ENCODE measurements around the gene IL17B.
A peak's percentile ranks its signal among the peaks of the same experiment; 100 is the strongest.

IL17B gene

DNA sequence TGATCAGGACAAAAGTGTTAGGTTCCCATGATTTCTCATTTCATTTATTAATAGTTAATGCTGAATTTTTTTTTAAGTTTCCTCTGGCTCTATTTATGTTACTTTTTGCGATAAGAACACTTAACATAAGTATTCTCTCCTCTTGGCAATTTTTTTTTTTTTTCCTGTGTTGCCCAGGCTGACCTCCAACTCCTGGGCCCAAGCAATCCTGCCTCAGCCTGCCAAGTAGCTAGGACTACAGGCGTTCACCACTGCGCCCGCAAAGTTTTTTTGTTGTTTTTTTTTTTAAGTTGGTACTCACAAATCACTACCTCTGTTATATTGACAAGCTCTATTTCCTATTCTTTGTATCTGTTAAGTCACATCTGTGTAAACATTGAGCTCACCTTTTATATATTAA is 26.9 kb downstream of the IL17B start:
- Histone ChIP-seq H3K9me3 (no peaks in the 10 kb centered on the region), H3K36me3 (peaks cover 69% of the 10 kb centered on the region), H3K27me3 (no peaks in the 10 kb centered on the region), H3K4me3 (ENCODE audit: low read depth, low read length) (no peak overlapping the region), H3K4me1 (no peaks in the 10 kb centered on the region)
- TF ChIP-seq, protein P1, sequence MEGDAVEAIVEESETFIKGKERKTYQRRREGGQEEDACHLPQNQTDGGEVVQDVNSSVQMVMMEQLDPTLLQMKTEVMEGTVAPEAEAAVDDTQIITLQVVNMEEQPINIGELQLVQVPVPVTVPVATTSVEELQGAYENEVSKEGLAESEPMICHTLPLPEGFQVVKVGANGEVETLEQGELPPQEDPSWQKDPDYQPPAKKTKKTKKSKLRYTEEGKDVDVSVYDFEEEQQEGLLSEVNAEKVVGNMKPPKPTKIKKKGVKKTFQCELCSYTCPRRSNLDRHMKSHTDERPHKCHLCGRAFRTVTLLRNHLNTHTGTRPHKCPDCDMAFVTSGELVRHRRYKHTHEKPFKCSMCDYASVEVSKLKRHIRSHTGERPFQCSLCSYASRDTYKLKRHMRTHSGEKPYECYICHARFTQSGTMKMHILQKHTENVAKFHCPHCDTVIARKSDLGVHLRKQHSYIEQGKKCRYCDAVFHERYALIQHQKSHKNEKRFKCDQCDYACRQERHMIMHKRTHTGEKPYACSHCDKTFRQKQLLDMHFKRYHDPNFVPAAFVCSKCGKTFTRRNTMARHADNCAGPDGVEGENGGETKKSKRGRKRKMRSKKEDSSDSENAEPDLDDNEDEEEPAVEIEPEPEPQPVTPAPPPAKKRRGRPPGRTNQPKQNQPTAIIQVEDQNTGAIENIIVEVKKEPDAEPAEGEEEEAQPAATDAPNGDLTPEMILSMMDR (IDR thresholded peaks at IDR 0.05; ENCODE audit: low read depth, low read length): no peak
- DNase-seq: no peak

DNA sequence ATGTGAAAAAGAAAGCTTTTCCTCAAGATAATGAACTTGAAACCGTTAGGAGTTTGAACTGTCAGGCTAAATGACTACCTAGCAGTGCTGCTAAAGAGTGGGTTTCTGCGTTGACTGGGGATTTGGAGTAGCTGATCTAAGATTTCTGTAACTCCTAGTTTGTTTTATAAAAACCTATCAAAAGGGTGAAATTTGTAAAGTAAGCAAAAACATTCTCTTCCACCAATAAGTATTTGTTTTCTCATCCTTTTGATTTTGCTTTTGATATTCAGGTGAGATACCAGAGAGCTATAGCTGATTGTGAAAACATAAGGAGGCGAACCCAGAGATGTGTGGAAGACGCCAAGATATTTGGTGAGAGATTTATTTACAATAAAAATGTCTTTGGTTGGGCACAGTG is 29.7 kb downstream of the IL17B start:
- no peaks in the 10 kb centered on the region for H3K9me3 ChIP-seq
- no peaks in the 10 kb centered on the region for H3K27me3 ChIP-seq
- no peak for DNase-seq
- H3K4me1 ChIP-seq: no peaks in the 10 kb centered on the region
- TF ChIP-seq, protein P1 (IDR thresholded peaks at IDR 0.05; ENCODE audit: low read depth, low read length): no peak
- peaks cover 66% of the 10 kb centered on the region for H3K36me3 ChIP-seq
- no peak overlapping the region for H3K4me3 ChIP-seq (ENCODE audit: low read depth, low read length)

DNA sequence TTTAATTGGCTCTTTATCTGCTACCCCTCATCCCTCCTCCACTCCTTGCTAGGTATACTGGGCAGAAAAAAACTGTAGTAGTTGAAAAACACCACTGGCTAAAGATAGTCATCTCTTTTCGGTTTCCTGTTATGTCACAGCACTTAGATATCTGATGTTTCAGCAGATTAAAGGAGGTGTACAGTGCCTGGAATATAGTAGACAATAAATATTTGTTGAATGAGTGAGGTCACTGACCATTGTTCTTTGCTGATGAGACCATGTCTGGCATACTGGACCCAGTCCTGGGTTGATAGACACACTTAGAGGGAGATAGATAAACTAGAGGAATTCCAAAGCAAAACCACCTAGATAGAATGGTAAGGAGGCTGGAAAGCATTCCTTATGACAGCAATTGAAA is 30.6 kb downstream of the IL17B start:
- Histone ChIP-seq H3K36me3 (peaks cover 60% of the 10 kb centered on the region), H3K4me1 (no peaks in the 10 kb centered on the region), H3K4me3 (ENCODE audit: low read depth, low read length) (no peak overlapping the region), H3K27me3 (no peaks in the 10 kb centered on the region), H3K9me3 (no peaks in the 10 kb centered on the region)
- no peak for DNase-seq
- TF ChIP-seq, protein P1 (IDR thresholded peaks at IDR 0.05; ENCODE audit: low read depth, low read length): no peak

DNA sequence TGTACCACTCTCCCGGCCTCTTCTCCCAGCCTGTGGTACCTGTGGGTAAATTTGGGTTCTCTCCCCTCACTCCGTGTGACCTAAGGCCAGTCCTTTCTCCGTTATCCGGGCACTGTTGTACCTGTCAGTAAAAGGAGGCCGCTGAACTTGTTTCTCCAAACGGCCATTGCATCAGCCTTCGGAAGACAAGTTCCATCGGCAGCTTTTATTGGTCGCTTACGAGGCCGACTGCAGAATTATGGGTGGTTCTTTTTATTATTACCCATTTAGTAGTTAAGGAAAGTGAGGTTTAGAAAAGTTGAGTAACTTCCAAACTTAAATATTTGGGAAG is 33.2 kb downstream of the IL17B start:
- no peaks in the 10 kb centered on the region for H3K9me3 ChIP-seq
- peak overlapping the region; percentile 99 for H3K4me3 ChIP-seq (ENCODE audit: low read depth, low read length)
- no peak for DNase-seq
- TF ChIP-seq, protein P1 (IDR thresholded peaks at IDR 0.05; ENCODE audit: low read depth, low read length): no peak
- no peaks in the 10 kb centered on the region for H3K4me1 ChIP-seq
- no peaks in the 10 kb centered on the region for H3K27me3 ChIP-seq
- H3K36me3 ChIP-seq: peaks cover 40% of the 10 kb centered on the region

DNA sequence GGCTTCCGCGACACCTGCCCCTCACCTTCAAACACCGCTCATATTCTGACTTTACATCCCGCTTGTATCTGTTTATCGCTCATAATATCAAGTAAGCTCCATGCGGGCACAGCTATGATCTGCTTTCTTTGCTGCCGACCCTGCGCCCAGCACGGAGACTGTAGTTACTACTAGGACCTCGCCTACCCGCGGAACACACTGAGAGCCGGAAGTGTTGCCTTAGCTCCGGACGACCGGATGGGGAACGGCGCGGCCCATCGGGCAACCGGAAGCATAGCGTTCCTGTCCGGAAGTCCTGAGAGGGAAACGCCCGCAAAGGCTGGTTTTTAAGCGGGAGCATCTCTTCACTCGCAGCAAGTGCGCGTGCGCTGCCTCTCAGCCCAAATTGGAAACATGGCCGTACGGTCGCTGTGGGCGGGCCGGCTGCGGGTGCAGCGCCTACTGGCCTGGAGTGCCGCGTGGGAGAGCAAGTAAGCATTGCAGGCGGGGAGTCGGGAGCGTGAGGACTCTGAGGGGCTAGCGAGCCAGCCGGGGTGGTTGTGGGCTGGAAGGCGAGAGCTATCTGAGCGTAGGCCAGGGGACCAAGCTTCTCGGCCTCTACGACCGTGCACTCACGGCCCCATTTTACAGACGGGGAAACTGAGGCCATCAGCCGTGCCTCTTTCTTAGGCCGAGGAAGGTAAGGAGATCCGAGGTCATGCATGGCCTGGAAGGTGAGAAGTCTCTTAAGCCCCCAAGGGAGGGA is 33.8 kb downstream of the IL17B start, which contains the start of gene GRPEL2:
TSS of gene GRPEL2 (plus strand) at position 353 of the 745 bp plus-strand sequence. CDS start at position 394, 41 bp downstream.
- Histone ChIP-seq H3K36me3 (peaks cover 35% of the 10 kb centered on the region), H3K4me1 (no peaks in the 10 kb centered on the region)

DNA sequence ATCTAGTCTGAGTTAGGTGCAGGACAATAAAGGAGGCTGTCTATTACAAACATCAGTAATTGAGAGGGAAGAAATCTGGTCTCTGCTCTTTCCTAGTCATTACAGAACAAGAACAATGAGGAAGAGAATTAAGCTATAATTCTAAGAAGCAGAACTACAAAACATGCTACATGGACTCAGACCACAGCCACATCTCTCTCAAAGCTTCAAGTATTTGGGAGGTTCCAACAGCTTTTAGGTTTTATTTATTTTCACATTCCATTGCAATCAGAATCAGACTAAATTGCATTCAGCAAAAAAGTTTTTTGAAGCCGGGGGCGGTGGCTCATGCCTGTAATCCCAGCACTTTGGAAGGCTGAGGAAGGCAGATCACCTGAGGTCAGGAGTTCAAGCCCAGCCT is 34.9 kb downstream of the IL17B start:
- H3K4me3 ChIP-seq (ENCODE audit: low read depth, low read length): peak overlapping the region; percentile 99
- DNase-seq: no peak
- H3K9me3 ChIP-seq: no peaks in the 10 kb centered on the region
- H3K4me1 ChIP-seq: no peaks in the 10 kb centered on the region
- peaks cover 23% of the 10 kb centered on the region for H3K36me3 ChIP-seq
- TF ChIP-seq, protein P1 (IDR thresholded peaks at IDR 0.05; ENCODE audit: low read depth, low read length): no peak
- no peaks in the 10 kb centered on the region for H3K27me3 ChIP-seq

More for the DNA sequence above, 33.8 kb downstream of the IL17B start, which contains the start of gene GRPEL2:
- Histone ChIP-seq H3K4me3 (ENCODE audit: low read depth, low read length) (peak within 1 kb of the TSS; percentile 99), H3K9me3 (no peaks in the 10 kb centered on the region), H3K27me3 (no peaks in the 10 kb centered on the region)
- DNase-seq: peak; percentile 97
- TF ChIP-seq, protein P1 (IDR thresholded peaks at IDR 0.05; ENCODE audit: low read depth, low read length): no peak

Measured in BE2C (cell line).